ENCODE results near the gene STAM2. TPM values are rescaled to one million over a fixed set of nuclear protein-coding genes. Genes with fewer than 3 reads are reported as not detected.
"Not testable (repeated sequence)": the region's sequence is repeated elsewhere in the genome, so short reads cannot be mapped to it uniquely, and the experiment has no call there.

The STAM2 gene
- total RNA-seq, 1 donor from 2014 or later, result 22.9 TPM

DNA sequence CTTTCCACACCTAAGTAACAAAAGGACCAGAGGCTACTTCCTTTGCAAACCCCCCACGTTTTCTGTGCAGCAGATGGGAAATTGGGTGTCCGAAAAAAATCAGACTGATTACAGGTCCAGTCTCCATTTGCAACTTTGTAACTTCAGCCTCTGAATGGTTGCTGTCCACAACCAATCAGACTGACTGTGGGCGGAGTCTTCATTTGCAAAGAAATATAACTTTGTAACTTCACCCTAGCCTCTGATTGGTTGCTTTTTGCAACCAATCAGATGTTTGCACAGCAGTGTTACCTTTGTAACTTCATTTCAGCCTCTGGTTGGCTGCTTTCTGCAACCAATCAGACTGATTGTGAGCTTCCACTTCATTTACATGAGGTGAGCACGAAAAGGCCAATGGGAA lies 48.9 kb downstream of the STAM2 start:
- no peak overlapping the region for H3K27ac Mint-ChIP-seq (ENCODE audit: unreplicated experiment)
- H3K27me3 Mint-ChIP-seq (ENCODE audit: unreplicated experiment), result no peaks in the 10 kb centered on the region
- TF ChIP-seq, protein P1, sequence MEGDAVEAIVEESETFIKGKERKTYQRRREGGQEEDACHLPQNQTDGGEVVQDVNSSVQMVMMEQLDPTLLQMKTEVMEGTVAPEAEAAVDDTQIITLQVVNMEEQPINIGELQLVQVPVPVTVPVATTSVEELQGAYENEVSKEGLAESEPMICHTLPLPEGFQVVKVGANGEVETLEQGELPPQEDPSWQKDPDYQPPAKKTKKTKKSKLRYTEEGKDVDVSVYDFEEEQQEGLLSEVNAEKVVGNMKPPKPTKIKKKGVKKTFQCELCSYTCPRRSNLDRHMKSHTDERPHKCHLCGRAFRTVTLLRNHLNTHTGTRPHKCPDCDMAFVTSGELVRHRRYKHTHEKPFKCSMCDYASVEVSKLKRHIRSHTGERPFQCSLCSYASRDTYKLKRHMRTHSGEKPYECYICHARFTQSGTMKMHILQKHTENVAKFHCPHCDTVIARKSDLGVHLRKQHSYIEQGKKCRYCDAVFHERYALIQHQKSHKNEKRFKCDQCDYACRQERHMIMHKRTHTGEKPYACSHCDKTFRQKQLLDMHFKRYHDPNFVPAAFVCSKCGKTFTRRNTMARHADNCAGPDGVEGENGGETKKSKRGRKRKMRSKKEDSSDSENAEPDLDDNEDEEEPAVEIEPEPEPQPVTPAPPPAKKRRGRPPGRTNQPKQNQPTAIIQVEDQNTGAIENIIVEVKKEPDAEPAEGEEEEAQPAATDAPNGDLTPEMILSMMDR (IDR thresholded peaks at IDR 0.05; ENCODE audit: unreplicated experiment), result no peak
- no peaks in the 10 kb centered on the region for H3K4me1 Mint-ChIP-seq (ENCODE audit: unreplicated experiment)
- H3K36me3 Mint-ChIP-seq (ENCODE audit: low read depth, unreplicated experiment), result peaks cover 3% of the 10 kb centered on the region
- DNase-seq (ENCODE audit: low spot score), result no peak
- H3K9me3 Mint-ChIP-seq (ENCODE audit: unreplicated experiment), result no peaks in the 10 kb centered on the region
- H3K4me3 Mint-ChIP-seq (ENCODE audit: unreplicated experiment), result no peak overlapping the region

DNA sequence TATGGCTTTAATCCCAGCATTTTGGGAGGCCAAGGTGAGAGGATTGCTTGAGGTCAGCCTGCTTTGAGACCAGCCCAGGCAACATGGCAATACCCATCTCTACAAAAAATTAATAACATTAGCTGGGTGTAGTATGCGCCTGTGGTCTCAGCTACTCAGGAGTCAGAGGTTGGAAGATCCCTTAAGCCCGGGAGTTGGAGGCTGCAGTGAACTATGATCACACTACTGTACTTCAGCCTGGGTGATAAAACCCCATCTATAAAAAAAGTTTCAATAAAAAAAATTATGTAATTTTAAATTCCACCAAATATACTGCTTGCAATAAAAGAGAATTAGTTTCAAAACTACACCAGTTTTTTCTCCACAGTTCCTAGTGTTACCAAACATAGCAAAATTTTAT lies 53.4 kb downstream of the STAM2 start:
- H3K4me3 Mint-ChIP-seq (ENCODE audit: unreplicated experiment), result no peak overlapping the region
- TF ChIP-seq, protein P1 (IDR thresholded peaks at IDR 0.05; ENCODE audit: unreplicated experiment), result no peak
- H3K4me1 Mint-ChIP-seq (ENCODE audit: unreplicated experiment), result no peaks in the 10 kb centered on the region
- H3K27ac Mint-ChIP-seq (ENCODE audit: unreplicated experiment), result no peak overlapping the region
- DNase-seq (ENCODE audit: low spot score), result no peak
- peaks cover 3% of the 10 kb centered on the region for H3K36me3 Mint-ChIP-seq (ENCODE audit: low read depth, unreplicated experiment)
- peaks cover 2% of the 10 kb centered on the region for H3K27me3 Mint-ChIP-seq (ENCODE audit: unreplicated experiment)
- H3K9me3 Mint-ChIP-seq (ENCODE audit: unreplicated experiment), result no peaks in the 10 kb centered on the region

- Mint-ChIP-seq H3K36me3 (ENCODE audit: low read depth, unreplicated experiment) (peaks cover 3% of the 10 kb centered on the region), H3K9me3 (ENCODE audit: unreplicated experiment) (no peaks in the 10 kb centered on the region)
Observed at GRCh38 chr2:152120430-152120829, 55.1 kb downstream of the STAM2 start.

GRCh38 chr2:152115952-152116351 lies 59.6 kb downstream of the STAM2 start:
- Mint-ChIP-seq H3K4me3 (ENCODE audit: unreplicated experiment) (no peak overlapping the region), H3K27me3 (ENCODE audit: unreplicated experiment) (peaks cover 2% of the 10 kb centered on the region), H3K9me3 (ENCODE audit: unreplicated experiment) (no peaks in the 10 kb centered on the region), H3K27ac (ENCODE audit: unreplicated experiment) (no peak overlapping the region), H3K36me3 (ENCODE audit: low read depth, unreplicated experiment) (no peaks in the 10 kb centered on the region), H3K4me1 (ENCODE audit: unreplicated experiment) (no peaks in the 10 kb centered on the region)
- no peak for DNase-seq (ENCODE audit: low spot score)
- TF ChIP-seq, protein P1 (IDR thresholded peaks at IDR 0.05; ENCODE audit: unreplicated experiment), result no peak

More at GRCh38 chr2:152120430-152120829, 55.1 kb downstream of the STAM2 start:
- TF ChIP-seq, protein P1 (IDR thresholded peaks at IDR 0.05; ENCODE audit: unreplicated experiment), result no peak
- DNase-seq (ENCODE audit: low spot score), result no peak
- H3K27ac Mint-ChIP-seq (ENCODE audit: unreplicated experiment), result no peak overlapping the region
- peaks cover 2% of the 10 kb centered on the region for H3K27me3 Mint-ChIP-seq (ENCODE audit: unreplicated experiment)
- no peaks in the 10 kb centered on the region for H3K4me1 Mint-ChIP-seq (ENCODE audit: unreplicated experiment)
- H3K4me3 Mint-ChIP-seq (ENCODE audit: unreplicated experiment), result no peak overlapping the region

GRCh38 chr2:152114366-152114765 lies 61.2 kb downstream of the STAM2 start:
- no peak overlapping the region for H3K27ac Mint-ChIP-seq (ENCODE audit: unreplicated experiment)
- no peak for DNase-seq (ENCODE audit: low spot score)
- H3K9me3 Mint-ChIP-seq (ENCODE audit: unreplicated experiment), result no peaks in the 10 kb centered on the region
- no peaks in the 10 kb centered on the region for H3K36me3 Mint-ChIP-seq (ENCODE audit: low read depth, unreplicated experiment)
- no peaks in the 10 kb centered on the region for H3K27me3 Mint-ChIP-seq (ENCODE audit: unreplicated experiment)
- TF ChIP-seq, protein P1 (IDR thresholded peaks at IDR 0.05; ENCODE audit: unreplicated experiment), result no peak
- H3K4me1 Mint-ChIP-seq (ENCODE audit: unreplicated experiment), result no peaks in the 10 kb centered on the region
- H3K4me3 Mint-ChIP-seq (ENCODE audit: unreplicated experiment), result no peak overlapping the region

DNA sequence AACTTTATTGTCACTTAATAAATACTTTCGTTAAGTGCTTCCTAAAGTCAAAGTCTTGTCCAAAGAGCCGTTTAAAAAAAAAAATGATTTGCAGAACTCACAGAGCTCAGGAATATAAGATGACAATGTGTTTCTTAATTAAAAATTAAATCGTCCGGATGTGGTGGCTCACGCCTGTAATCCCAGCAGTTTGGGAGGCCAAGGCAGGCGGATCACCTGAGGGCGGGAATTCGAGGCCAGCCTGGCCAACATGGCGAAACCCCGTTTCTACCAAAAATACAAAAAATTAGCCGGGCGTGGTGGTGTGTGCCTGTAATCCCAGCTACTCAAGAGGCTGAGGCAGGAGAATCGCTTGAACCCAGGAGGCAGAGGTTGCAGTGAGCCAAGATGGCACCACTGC lies 68.4 kb downstream of the STAM2 start:
- H3K36me3 Mint-ChIP-seq (ENCODE audit: low read depth, unreplicated experiment); H3K27ac Mint-ChIP-seq (ENCODE audit: unreplicated experiment); H3K9me3 Mint-ChIP-seq (ENCODE audit: unreplicated experiment): not testable (repeated sequence)

More for the DNA sequence above, 68.4 kb downstream of the STAM2 start:
- H3K27me3 Mint-ChIP-seq (ENCODE audit: unreplicated experiment); H3K4me3 Mint-ChIP-seq (ENCODE audit: unreplicated experiment); H3K4me1 Mint-ChIP-seq (ENCODE audit: unreplicated experiment); DNase-seq (ENCODE audit: low spot score): not testable (repeated sequence)

Data from endothelial cell (in vitro differentiated cells).